IMR-90 (cell line): ENCODE results near the gene FOSL2.

Source experiments
- BHLHE40 ChIP-seq: fragments of 150-350 bp; IDR thresholded peaks from 2 replicates; pipeline ENCODE4 v1.6.1; 2016; ENCODE audit warnings: mild to moderate bottlenecking, low read depth, low read length
- CEBPB ChIP-seq: IDR thresholded peaks from 2 replicates; pipeline ENCODE4 v1.6.1; 2012; ENCODE audit warnings: low read depth, low read length, improper control_type of control experiment
- CTCF ChIP-seq: conservative IDR thresholded peaks from 2 replicates; pipeline ENCODE4 v1.5.1; 2012; ENCODE audit warnings: mild to moderate bottlenecking, low read depth, low read length, improper control_type of control experiment
- MAFK ChIP-seq: IDR thresholded peaks from 2 replicates; pipeline ENCODE4 v1.6.1; 2012; ENCODE audit warnings: low read depth, low read length, improper control_type of control experiment
- MXI1 ChIP-seq: IDR thresholded peaks from 2 replicates; pipeline ENCODE4 v1.6.1; 2012; ENCODE audit warnings: low read depth, mild to moderate bottlenecking, low read length, moderate library complexity, borderline replicate concordance
- POLR2A ChIP-seq: IDR thresholded peaks from 2 replicates; pipeline ENCODE4 v1.6.1; 2012; ENCODE audit warnings: mild to moderate bottlenecking, low read depth, low read length
- RFX5 ChIP-seq: IDR thresholded peaks from 2 replicates; pipeline ENCODE4 v1.8.0; 2012; ENCODE audit warnings: low read depth, mild to moderate bottlenecking, low read length, moderate library complexity
- TF ChIP-seq, protein P1 (sequence below): fragments of 150-350 bp; IDR thresholded peaks from 2 replicates; pipeline ENCODE4 v1.6.1; 2017; ENCODE audit warnings: mild to moderate bottlenecking, antibody characterized with exemption, low read length, low read depth

DNA sequence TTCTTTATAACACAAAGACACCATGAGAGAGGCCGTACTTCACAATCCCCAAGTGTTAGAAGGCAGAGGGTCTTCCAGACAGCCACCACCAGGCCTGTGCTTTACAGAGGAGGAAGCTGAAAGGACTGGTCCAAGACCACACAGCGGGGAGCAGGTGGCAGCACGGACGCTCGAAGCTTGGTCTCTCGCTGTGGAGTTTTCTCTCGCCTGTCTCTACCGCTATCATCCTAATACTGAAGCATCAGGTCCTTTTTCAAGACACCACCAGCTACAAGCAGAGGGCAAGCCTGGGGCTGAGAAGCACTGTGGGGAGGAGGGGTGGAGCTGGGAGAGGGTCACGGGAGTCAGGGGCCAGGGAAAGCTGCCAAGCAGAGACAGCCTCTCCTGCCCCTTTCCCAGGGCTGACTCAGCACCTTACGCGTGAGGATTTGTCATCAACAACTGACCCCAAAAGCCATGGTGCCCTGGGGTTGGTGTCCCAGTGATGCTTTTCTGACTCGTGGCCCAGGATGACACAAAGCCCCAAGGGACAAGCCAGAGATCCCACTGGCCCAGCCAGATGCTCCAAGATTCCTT is 31.9 kb upstream of the FOSL2 start:
- TF ChIP-seq CTCF (no peak), POLR2A (no peak), MAFK (peak; percentile 87), MXI1 (no peak), RFX5 (no peak), CEBPB (no peak), BHLHE40 (peak; percentile 67)
- TF ChIP-seq, protein P1, sequence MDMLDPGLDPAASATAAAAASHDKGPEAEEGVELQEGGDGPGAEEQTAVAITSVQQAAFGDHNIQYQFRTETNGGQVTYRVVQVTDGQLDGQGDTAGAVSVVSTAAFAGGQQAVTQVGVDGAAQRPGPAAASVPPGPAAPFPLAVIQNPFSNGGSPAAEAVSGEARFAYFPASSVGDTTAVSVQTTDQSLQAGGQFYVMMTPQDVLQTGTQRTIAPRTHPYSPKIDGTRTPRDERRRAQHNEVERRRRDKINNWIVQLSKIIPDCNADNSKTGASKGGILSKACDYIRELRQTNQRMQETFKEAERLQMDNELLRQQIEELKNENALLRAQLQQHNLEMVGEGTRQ, result no peak
